GM19025 (cell line): Measurements from ENCODE around the gene STARD3NL.
A peak's percentile ranks its signal among the peaks of the same experiment; 100 is the strongest.

Experiments used
- ATAC-seq: cut with Tn5 transposase; IDR thresholded peaks from one replicate; pipeline ENCODE4 v1.9.1; 2021; ENCODE audit warnings: mild to moderate bottlenecking, low read depth, moderate library complexity; ENCODE audit not compliant: unreplicated experiment

Gene STARD3NL

DNA sequence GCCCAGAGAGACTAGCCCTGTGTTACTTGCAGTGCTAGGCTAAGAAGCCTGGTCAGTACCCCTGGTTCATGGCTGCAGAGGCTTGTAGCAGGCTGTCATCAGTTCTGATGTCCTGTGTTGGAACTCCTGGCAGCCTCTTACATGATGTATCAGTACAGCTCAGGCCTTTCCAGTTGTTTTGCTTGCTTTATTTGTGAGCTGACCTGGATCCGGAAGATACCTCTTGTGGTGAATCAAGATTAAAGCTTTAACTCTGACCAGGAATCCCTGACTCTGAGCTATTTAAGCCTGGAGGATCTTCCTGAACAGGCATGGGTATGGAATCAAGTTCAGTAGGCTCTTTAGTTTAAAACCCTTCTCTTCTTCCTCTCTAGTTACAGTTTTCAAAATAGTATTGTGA, 4.4 kb downstream of the STARD3NL start:
- ATAC-seq = no peak

DNA sequence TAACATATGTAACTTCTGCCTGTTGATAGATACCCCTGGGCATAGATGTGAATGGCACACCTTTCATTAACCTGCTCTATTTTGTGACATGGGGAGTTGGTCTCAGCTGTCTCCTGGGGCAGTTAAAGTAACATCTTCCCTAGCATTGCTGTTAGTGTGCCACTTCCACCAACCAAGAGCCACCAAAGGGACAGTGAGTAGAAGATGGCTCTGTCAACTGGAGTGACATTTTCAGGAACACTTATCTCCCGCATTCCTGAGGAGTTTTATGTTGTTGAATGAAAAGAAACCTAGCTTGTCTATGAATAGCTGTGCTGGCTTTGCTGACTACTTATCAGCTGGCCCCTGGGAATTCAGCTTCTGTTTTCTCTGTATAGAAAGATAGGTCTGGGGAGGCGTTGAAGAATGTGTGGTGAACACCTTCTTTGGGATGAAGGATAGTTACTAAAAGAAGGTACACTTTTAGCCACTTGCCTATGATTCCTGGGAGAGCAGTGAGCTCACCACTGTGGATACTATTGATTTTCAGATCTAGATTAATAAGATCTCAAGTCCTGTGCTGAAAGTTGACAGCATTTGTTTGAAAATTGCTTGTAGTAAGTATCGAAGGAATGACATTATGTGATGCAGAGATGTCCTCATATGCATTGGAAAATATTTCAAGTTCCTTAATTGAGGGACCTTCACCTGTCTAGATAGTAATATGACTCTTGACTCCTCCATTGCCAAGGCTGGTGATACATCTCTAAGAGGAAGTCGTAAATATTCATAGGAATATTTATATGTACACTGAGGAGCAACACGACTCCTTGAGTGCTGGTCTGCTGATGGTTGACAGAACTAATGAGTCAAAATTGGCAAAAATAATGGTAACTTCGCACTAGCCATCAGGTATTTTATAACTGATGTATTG, 7.6 kb downstream of the STARD3NL start:
- no peak for ATAC-seq

DNA sequence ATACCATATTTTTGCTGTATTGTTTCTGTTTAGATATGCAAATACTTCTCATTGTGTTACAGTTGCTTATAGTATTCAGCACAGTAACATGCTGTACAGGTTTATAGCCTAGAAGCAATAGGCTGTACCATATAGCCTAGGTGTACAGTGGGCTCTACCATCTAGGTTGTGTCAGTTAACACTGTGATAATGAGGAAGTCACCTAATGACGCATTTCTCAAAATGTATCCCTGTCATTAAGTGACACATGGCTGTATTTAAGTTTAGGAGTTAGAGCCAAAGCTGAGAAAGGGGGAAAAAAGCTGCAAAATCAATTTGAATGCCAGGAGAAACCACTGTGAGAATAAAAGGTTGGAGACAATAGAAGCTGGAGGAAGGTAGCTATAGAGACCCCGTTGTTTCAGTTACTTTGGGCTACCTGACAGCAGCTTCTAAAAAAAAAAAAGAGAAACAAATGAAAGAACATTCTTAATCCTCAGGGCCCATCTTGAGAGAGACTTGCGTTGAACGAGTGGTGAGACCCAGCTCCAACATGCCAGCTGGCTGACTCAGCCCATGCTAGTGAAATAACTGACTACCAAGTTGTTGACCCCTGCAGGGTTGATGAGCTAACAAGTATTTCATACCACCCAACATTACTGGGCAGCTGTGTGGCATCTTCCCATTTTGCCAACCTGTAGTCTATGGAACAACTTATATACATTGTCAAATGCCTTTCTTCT, 8.7 kb downstream of the STARD3NL start:
- no peak for ATAC-seq

DNA sequence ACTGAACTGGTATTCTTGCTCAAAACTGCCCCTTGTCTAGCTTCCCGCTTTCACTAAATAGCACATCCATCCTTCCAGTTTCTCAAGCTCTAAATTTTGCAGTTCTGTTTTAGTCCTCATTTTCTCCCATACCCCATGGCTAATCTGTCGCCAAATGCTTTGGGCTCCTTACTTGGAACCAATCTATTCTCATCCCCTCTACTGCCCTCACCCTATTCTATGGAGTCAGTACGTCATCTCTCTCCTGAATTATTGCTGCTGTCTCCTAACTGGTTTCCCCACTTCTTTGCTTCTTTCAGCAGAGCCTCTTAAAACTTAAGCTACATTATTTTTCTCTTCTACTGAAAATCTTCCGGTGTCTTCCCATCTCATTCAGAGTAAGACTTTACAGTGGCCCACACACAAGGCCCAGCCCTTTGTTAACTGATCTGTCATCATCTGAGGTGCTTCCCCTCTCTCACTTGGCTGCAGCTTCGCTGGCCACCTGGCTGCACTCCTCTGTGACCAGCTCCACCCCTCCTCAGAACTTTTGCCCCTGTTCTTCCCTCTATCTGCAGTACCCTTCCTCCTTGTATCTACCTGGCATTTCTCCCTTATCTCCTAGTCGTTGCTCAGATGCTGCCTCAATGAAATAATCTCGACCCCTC, 9.9 kb downstream of the STARD3NL start:
- ATAC-seq = peak; percentile 87

DNA sequence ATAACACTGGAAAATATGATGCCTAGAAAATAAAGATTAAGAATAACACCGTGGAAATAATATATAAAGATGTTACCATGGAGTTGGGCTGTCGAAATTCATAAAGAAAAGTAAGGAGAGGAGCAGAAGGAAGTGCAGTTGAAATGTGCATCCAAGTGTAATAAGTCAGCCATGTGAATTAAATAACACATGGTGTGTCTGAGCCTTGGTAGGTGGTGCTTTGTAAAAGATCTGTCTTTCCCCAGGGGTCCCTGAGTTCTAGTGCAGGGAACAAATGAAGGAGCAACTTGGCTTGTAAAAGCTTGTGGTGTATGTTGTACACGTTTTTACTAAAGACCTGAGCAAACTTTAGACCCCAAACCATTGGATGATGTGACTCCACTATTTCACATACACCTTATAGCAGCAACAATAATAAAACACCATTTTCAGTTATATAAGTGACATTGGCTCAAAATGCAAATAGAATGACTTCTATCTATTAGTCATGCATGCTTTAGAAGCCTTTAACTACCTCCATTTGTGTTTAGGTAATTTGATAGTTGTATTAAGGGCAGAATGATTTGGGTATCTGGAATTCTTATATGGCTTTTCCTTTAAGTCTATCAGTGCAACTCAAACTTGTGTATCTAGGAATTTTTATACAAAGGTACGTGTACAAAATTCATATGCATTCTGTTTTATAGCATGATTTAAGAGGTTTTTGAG, 11.3 kb downstream of the STARD3NL start:
- no peak for ATAC-seq

DNA sequence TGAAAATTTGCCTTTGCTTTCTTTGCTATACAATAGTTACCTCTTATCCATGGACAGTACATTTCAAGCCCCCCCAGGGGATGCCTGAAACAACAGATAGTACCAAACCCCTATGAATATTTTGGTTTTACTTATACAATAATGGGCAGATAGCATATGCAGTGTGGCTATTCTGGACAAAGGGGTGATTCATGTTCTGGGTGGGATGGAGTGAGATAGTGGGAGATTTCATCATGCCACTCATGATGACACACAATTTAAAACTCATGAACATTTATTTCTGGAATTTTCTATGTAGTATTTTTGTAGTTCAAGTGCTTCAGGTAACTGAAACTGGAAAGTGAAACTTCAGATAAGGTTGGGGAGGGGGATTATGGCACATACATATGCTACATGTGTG, 12.0 kb downstream of the STARD3NL start:
- no peak for ATAC-seq

DNA sequence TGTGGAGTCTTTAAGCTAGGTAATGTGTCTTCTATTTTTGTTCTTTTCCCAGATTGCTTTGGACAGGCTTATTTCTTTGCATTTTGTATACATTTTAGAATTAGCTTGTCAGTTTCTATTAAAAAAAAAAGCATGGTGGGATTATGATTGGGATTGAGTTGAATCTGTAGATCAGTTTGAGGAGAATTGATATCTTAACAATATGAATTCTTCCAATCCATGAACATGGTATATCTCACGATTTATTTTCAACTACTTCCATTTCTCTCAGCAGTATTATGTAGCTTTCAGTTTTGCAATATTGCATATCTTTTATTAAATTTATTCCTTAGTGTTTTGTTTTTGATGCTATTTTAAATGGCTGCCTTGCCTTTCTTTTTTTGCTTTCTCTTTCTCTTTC, 13.7 kb downstream of the STARD3NL start:
- ATAC-seq = no peak

DNA sequence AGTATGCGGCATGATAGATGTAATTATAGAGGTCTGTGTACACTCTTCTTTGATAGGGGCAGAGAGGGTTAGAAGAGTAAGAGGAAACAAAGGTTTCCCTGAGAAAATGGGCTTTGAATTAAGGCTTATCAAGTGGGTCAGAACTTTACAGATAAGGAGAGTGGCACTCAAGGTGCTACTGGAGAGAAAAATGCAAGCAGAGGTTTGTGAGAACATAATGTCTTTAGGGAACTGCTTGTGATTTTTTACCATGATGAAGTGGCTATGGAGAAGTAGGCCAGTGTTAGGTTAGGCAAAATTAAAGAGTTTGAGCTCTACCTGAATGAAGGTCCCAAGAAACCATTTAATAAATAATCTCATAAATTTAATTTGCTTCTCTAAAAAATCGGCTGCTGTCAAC, 14.3 kb downstream of the STARD3NL start:
- ATAC-seq = no peak

DNA sequence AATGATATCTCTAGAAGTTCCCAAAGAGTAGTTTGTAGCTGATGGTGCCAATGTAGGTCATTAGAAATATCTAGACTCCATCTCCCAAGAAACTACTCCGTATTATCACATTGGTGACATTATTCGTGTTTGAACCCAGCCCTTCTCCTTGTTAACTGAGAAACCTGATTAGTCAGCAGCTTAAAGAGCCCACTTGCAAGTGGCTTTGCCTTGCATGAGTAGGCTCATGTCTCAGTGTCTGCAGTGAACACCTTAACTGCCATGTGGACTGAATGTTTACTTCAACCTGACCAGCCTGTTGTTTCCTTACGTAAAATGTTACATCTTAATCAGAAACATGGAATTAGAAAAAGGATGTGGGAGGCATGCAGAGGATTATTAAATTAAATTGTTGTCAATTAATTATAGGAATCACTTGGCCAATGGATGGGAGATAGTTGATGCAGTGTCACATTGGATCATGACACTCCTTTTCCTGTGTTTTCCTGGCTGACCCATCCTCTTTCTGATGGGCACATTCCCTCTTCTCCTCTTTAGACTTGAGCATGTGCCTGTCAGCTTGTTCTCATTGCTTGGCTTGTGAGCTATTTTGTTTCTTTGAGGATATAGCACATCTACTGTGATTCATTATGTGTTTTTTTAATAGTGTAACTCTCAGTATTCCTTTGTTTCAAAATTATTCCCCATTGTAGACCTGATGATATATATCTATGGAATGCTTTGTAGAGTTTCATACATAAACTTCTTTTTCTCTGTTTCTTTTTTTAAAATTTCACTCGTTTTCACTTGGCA, 18.0 kb downstream of the STARD3NL start:
- ATAC-seq = no peak

DNA sequence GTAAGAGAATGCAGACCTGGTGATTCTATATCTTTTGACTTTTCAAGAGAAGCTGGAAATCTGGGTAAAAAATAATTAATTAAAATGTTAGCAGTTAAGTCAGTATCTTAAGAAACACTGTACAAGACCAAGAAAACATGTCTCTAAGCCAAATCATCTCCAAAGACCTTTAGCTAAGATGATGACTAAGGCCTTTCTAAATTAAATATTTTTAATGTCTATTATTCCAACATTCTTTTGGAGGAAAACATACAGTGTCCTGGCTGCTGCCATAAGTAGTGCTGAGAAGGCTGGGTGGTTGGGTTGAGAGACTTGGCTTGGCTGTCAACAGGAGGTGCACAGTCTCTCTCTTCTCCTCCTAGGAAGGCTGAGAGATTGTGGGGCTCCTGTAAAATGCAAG, 20.3 kb downstream of the STARD3NL start:
- ATAC-seq = no peak

DNA sequence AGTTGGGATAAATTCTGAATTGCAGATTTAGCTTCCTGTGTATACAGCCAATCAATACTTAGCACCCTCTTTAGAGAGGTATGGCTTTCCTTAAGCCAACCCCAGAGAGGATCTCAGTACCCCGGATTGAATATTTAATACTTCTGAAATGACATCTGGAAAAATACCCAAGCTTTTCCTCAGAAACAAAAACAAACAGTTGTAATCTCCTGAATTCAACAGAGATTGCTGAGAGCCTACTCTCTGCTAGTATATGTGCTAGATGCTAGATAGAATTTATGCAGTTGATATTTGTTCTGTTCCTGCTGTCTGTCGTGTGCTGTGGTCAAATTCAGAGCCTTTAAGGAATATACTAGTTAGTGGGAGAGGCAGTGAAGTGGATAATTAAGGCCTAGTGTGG, 21.1 kb downstream of the STARD3NL start:
- no peak for ATAC-seq

DNA sequence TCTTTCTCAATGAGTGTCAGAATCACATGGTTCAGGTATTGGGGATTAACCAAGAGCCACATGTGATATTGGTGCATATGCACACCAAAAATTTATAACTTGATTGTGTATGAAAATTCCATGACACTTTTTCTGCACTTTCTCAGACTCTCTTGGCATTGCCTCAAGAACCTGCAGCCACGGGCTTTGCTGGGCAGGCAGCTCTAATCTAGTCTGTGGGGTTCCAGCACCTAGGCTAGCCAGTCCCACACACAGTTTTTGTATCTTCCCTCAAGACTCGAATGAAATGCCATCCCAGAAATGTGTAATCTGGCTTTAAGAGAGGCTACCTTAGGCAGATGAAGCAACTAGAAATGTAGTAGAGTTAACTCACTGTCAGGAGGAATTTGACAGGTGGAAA, 21.7 kb downstream of the STARD3NL start:
- no peak for ATAC-seq

DNA sequence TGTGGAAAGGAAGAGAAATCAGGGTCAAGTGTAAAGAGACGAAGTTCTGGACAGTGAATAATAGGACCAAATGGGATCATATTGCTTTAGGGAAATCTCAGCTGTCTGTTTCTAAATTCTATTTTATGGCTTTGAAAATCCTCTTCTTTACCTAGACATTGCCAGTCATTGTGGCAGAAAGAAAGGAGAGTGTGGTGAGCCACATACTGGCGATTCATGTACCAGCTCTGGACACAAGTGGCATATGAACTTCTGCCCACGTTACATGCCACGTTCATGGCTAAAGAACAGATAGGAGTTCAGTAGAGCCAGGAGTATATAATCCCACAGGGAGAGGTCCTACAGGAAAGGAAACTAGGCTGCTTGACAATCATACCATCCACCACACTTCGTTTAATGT, 28.0 kb downstream of the STARD3NL start:
- no peak for ATAC-seq

DNA sequence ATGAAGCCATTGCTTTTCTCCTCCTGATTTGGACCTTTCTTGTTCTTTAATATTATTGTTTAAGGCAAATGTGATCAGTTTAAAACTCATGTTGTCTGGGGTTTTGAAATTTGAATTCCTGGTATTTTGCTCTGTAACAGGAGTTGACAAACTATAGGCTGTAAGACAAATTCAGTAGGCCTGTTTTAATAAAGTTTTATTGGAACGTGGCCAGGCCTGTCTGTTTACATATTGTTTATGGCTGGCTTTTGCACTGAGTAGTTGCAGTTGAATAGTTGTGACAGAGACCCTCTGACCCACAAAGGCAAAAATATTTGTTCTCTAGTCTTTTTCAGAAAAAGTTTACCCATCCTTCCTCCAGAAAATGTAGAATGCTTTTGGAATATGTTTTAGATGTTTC, 29.8 kb downstream of the STARD3NL start:
- no peak for ATAC-seq

DNA sequence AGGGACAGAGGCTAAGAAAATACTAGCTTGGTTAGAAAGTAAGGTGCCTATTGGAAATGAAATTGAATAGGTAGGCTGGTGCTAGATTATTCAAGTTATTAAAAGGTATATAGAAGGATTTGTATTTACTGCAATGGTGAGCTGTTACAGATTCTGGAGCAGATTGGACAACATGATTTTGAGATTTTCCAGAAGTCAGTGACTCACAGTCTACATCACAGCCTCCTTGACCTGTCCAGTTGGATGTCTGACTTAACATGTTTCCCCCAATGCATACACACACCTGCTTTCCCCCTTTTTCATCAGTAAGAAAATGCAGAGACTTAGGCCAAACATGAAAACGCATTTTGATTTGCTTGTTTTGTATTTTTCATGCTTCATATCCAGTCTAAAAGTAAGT, 33.4 kb downstream of the STARD3NL start:
- ATAC-seq = no peak

DNA sequence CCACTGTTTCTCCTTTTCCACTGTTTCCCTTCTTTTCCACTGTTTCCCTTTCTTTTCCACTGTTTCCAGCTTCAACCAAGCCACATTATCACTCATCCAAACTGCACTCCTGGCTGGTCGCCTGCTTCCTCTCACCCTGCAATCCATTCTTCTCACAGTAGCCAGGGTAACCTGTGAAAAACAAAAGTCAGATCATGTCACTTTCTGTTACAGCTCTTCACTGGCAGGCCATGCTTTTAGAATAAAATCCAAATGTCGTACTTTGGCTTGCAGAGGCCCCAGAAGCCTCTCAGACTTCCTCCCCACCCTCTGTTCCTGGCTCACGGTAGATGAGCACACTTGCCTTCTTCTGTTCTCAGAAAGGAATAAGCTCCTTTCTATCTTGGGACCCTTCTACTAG, 33.9 kb downstream of the STARD3NL start:
- no peak for ATAC-seq

DNA sequence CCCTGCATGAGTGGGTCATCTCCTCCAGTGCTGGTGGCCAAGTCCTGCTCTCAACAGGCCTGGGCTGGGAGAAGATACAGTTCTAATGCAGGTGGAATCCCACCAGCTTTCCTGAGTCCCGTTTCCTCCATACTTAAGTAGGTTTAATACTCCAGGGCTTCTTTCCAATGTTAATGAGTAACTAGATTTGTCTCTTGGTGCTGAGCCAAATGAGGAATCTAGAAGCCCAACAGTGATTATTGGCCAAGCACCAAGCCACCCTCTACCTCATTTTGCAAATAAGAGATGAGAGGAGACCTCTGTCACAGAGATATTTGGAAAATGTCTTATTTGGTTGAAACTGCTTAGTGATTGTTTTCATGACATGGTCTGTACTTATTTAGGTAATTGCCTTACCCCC, 37.1 kb downstream of the STARD3NL start:
- ATAC-seq = no peak

DNA sequence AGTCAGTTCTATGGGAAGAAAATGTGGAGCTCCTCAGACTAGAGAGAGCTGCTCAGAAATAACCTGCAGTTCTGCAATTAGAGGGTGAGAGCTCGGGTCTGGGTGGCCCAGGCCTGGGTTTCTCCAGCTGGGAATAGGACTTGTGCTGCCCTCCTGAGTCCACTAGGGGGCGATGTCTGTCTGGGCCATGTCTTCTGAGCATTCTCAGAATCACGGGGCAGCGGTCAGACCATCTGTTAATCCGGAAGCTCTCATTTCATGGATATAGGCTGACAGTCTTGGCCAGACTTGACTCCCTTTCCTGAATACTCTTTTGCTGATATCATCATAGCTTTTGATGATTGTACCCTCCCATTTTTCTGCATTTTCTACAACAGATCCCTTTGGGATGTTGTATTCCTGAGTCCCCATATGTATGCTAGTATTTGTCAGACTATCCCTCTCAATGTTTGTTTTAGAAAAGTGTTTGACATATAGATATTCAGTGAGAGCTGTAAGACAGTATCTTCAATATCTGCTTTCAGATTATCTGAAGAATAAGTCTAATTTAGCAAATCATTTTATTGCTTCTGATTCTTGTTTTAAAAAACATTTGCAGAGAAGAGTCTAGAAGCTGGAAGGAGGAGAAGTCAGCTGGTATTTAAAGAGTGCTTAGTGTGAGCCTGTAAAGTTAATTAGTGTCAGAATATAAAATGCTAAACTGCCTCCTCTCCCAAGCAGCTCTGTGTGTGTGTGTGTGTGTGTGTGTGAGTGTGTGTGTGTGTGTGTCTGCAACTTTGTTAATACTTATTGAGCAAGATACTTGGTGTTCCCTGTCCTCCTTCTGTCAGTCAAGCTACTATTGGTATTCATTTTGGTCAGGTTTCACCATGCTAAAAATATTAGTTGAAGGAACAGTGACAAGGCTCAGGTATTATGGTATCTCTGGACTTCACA, 38.0 kb downstream of the STARD3NL start:
- peak; percentile 75 for ATAC-seq

DNA sequence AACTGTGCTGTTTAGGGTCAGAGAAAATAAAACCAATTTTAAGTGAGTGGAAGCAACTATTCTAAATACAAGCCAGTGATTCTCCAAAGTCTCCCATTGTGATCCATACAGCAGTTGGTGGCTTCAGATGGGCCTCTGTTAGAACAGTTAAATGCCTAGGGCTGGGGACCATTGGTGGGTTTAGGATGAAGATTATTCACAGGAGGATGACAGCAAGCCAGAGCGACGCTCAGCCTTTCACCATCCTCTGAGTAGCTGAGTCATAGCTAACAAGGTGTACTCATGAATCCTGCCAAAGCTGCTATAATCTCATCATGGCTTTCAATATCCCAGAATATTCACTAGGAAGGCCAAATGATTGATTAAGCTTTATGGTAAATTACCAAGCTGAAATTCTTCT, 39.6 kb downstream of the STARD3NL start:
- ATAC-seq = no peak
